ENCODE data around the gene IL17RA.

Gene IL17RA

DNA sequence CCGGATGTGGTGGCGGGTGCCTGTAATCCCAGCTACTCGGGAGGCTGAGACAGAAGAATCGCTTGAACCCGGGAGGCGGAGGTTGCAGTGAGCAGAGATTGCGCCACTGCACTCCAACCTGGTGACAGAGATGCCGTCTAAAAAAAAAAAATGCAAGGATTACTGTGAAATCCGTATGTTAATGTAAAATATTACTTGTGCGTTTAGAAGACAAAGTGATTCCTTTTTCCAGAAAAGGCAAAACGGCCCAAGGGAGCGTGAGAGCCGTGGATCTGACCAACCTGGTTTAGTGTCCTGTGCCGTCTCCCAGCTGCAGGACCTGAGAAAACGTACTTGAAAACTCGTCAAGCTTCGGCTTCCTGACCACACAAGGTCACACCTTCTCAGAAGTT, 73.4 kb downstream of the IL17RA start:
- no peak for DNase-seq (ENCODE audit: low read depth)

- DNase-seq (ENCODE audit: low read depth) = peak; percentile 78
Measured at GRCh38 chr22:17158568-17159503, 74.0 kb downstream of the IL17RA start, which contains the start of gene HDHD5. HDHD5 (minus strand) TSS chr22:17159277; CDS start chr22:17159251, 26 bp downstream.

- no peak for DNase-seq (ENCODE audit: low read depth)
Measured at GRCh38 chr22:17159504-17159951, 74.7 kb downstream of the IL17RA start.

GRCh38 chr22:17161991-17162390, 77.2 kb downstream of the IL17RA start:
- no peak for DNase-seq (ENCODE audit: low read depth)

DNA sequence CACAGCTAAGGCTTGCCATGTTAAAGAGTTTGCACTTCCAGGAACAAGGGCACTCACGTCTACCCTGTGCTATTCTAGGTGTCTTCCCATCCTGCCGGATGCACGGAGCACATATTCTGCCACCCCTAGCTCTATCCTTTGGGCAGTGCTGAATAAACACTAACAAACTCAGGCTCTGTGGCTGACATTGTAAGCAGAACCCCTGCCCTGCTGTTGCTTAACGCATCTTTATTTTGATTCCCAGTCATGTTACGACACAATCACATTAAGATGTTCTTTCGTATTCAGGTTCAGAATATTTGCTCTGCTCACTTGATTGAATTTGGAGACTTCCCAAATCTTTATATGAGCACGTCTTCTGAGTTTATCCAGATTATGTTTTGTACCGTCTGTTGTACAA, 77.9 kb downstream of the IL17RA start:
- DNase-seq (ENCODE audit: low read depth) = no peak

DNA sequence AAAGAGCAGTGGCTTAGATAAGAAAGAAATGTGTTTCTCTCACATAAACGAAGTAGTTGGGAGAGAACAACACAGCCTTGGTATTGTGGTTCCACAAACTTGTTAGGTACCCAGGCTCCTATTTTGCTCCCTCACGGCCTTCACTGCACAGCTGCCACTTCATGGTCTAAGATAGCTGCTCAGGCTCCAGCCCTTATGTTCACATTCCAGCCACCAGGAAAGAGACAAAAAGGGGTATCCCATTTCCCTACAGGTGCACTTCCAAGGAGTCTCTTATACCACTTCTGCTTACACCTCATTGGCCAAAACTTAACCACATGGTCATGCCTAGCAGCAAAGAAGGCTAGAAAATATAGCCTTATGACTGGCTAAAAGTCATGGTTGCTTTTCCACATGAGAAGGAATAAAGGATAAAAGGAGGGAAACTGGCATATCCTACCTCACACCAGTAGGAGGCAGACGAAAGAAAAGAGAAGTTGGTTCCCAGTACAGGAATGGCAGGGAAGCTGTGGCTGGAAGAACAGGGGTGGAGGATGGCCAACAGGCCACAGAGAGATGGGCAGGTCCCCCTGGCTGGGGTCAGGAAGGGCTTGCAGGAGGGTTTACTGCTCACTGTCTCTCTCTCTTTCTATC, 79.7 kb downstream of the IL17RA start:
- no peak for DNase-seq (ENCODE audit: low read depth)
